Stimulated activated CD4-positive, alpha-beta T cell treated with anti-CD3 and anti-CD28 coated beads, TNF-alpha, amount 100 ng/mL, for 48 hours (primary cell): ENCODE data around the gene CCDC134.
"Not testable (repeated sequence)": the region's sequence is repeated elsewhere in the genome, so short reads cannot be mapped to it uniquely, and the experiment has no call there.

Experiments
- DNase-seq, 3 donors: peaks; one replicate each; pipeline ENCODE4 v3.0.0-alpha.2; 2020; ENCODE audit warnings: low read depth in 3 of 3

CCDC134 gene

DNA sequence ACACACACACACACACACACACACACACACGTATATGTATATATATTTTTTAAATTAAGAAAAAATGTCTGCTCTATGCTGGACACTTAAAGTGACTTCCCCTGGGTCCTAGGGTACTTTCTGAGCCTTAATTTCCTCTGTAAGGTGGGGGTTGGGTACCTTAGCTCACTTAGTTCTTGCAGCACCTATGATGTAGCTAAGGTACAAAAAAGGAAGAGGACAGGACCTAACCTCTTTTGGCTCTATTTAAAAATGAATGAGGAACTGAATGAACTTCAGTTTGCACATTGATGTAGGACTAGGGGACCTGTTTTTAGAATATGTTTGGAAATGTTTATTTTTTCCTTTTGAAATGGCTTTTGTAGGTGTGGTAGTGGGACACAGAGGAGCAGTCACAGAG lies 43.6 kb downstream of the CCDC134 start:
- no peak for DNase-seq

DNA sequence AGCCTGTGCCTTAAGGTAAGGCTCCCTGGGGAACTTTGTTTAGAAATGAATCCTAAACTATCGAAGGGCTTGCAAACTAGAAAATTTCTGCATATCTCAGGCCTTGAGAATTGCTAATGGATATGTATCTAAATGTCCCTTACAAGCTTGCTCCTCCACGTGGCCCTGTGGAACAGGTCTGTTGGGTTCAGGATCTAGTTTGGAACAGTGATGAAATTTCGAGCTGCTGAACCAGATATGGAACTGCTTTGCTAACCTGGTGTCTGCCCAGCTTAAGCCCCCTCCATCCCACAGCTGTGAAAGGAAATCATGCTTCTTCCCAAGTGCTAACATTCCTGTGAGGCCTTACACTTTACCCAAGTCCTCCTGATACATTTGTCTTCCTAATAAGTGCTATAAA lies 44.0 kb downstream of the CCDC134 start:
- no peak for DNase-seq

DNA sequence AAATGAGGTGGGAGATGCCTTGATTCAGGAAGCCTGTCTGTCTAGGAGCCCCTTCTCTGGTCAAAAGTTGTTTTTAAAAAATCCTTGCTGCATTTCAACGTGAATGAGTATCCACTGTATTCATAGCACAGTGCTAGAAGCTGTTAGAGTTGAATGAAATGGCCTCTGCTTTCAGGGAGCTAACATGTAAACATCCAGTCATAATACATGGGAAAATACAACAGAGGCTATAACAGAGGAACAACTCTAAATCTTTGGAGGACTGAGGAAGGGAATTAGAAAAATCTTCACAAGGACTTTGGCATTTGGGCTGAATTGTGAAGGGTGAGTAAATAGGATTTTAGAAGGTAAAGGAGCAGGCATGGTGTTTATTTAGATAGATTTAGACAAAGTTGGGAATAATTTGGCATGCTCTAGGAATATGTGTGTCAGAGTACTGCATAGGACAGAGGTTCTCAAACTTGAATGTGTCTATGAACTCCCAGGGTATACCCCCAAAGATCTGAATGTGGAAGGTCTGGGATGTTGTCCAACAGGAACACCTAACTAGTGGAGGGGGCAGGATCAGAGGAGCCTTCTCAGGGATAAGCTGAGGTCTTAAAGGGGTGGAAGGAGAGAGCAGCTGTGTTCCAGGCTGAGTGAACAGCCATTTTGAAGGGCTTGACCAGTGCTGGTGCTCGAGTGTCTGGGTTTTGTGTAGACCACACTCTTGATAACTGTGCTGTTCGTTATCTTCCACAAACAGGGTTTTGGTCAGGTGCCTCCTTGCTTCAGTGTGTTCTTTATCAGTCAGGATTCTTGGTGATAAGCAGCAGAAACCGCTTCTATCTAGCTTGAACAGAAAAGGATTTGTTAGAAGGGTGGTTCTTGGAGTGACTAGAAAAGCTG lies 45.1 kb downstream of the CCDC134 start:
- no peak for DNase-seq

DNA sequence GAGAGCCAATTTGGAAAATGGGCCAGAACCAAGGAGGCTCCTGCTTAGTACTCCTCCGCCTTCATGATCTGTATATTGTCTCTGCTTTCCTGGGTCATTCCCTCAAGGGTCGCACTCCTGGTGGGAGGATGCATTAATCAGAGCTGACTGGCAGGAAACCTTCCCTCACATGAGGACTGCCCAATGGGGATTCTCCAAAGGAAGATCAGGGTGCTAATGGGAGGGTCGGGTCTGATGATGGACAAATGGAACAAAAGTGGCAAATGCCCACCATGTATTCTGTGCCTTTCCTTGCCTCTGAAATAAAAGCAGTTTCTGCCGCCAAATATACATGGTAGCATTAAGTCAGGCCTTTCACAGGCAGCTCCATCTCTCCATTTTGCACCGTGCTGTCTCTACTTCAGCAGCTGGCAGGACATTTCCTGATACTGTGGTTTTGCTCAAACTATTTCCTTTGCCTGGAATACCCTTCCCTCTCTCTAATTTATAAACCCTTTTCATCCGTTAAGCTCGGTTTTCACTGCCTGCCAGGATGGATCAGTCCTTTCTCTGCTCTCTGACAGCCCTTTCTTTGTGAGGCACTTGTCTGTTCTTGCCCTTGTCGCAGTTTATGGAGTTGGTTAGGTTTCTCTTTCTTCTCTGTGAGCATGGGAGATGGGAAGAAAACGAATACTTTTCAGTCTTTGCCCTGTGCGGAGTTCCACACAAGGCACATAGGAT lies 45.9 kb downstream of the CCDC134 start:
- DNase-seq: no peak

DNA sequence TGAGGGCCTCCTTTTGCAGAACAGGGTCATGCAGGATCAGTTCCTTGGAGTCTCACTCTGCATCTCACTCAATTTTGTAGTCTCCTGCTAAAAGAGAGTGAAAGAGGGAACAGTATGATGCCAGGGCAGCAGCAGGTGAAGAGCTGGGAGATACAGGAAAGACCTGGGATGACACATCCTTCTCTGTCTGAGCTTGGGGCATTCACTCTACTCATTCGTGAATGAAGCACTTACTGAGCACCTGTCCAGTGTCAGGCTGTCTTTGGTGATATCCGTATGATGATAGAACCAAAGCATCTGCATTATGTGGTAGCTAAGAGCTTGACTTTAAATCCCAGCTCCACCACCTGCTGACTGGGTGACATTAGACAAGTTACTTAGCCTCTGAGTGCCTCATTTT lies 46.8 kb downstream of the CCDC134 start:
- no peak for DNase-seq

DNA sequence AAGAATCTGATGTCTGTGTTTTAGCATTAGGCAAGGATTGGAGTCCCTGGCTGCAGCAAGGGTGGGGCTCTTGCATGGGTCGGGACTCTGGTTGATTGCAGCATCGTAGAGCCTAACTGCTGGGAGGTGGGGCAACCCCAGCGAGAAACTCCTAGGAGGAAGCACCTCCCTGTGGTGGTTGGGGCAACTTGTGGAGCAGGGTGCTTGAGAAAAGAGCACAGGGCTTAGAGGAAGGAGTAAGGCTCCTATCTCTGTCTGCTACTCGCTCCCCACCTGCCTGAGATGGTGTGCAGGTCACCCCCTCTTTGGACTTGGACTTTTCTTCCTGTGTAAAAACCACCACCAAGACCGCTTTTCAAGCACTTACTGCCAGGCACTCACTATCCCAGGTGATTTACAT lies 48.0 kb downstream of the CCDC134 start:
- no peak for DNase-seq

DNA sequence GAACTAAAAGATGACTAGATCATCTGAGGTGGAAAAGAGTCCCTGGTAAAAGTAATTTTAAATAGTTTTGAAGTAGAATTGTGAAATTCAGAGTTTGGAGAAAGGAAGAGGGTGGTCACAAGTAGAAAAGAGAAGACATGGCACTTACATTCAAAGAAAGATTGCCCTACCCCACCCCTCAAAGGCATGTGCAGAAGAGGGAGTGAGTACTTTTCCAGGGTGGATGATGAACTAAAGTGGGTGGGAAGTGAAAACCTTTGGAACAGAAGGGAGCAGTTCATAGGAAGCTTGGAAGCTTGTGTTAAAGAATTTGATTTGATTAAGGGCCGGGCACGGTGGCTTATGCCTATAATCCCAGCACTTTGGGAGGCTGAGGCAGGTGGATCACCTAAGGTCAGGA lies 56.0 kb downstream of the CCDC134 start:
- DNase-seq: no peak

DNA sequence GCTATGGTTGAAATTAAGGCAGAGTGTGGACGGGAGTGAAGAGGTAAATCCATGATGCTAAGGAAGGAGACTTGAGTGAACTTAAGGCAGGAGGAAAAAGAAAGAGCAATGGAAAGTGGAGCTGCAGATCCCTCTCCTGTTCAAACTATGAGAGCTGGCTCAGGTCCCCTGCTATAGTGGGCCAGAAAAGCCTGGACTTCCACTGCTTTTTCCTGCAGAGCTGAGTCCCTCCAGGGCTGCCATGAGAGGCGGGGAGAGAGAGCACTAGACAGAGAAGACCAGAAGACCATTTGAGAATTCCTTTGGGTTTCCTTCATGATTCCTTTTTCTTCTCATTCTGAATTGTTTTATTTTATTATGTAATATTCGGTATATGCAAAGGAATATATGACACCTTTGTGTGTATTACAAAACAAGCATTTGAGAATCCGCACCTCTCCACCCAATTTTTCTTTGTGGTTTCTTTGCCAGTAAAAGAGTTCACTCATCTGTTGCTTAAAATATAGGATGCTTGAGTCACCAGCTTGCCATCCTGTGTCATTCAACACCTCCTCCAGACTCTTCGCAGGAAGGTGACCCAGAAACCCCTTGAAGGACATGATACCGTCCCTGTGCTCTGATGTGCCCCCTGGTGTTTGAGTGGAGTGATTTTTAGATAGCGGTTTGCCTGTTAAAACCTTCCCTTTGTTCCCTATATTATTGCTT lies 56.8 kb downstream of the CCDC134 start:
- peak; percentile 65 to 83 (median 80) for DNase-seq

DNA sequence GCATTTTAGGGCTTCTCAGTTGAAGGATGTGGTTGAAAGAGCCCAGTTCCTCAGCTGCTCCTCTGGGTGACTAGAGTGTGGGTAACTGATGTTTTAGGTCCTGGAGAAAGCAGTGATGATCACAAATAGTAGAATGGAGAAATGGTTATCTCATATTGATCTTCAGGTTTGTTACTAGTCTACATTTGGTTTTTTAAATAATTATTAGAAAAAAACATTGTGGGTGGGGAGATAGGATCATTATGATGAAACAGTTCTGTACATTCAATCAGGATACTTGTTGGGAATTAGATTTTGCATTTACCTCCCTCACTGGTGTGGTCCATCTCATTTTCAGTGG lies 57.4 kb downstream of the CCDC134 start:
- DNase-seq: no peak

DNA sequence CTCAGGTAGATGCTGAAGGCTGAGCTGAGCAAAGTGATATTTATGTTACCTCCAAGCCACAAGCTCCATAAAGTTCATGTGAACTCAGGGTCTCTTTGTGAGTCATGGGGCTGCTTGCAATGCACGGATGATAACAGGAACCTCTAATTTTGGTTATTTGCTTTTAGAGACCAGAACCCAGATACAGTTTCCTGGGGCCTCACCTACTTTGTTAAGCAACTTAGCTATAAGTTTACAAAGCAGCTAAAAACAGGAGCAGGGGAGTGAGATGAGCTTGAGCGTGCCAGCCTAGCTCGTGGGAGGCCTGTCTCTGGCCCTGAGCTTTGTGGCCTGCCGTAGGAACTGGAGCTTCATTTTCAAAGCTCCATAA lies 61.7 kb downstream of the CCDC134 start:
- peak in 1 of 3 donors; percentile 37 for DNase-seq

DNA sequence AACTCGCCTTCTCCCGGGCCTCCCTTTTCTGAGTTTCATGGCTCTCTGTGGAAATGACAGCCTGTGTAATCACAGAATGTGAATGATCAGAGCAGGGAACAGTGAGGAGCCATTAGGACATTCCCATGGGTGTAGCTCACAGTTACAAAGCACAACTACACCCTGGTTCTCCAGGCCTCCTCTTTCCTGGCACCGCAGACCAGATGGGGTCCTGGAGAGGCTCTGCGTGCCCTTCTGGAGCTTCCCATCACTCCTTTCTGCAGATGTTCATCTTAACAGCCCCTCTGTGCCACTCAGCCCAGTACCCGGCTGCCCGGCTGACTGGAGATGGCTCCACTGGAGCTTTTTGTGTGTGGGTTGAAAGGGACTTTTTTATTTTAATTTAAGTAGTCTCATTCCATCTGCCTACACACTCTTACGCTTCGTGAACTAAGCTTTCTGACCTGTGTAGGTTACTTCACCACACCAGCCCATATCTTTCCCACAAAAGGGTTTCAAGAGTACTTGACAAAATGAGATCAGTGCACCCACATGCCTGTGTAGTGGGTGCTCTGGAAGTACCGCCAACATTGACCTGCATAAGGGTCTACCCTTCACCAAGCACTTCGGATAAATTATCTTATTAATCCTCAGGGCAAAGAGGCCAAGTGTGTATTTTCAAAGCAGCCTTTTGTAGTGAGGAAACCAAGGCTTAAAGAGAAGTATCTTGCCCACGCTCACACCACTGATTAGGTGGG lies 62.2 kb downstream of the CCDC134 start:
- DNase-seq: peak; percentile 33 to 50 (median 50)

DNA sequence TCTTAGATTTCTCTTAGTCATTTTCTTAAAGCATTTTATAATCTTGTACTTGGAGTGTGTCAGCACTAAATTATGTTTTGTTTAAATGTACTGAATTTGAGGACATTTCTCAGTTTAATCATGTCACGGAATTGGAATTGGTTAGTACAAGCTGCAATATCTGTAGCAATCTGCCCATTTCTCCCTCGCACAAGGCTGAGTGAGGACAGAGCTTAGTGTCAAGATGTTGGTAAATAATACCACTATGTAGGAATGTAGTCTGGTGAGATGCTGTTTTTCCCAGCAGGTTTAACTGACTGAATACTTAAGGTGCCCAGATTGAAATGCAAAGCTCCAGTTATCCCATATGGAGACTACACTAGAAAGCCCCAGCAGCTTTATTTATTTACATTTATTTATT lies 63.0 kb downstream of the CCDC134 start:
- DNase-seq: no peak

DNA sequence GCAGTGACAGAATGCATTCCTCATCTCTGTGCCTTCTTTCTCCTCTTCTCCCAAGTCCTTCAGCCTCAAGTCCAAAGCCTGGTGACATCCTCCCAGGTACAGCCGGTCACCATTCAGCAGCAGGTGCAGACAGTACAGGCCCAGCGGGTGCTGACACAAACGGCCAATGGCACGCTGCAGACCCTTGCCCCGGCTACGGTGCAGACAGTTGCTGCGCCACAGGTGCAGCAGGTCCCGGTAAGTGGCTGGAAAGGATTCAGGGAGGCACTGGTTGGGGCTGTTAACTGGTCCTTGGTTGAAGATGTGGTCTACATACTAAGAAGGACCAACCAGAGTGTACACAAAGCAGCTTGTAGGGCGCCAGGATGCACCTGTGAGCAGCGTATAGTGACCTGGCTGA lies 68.1 kb downstream of the CCDC134 start:
- no peak for DNase-seq

DNA sequence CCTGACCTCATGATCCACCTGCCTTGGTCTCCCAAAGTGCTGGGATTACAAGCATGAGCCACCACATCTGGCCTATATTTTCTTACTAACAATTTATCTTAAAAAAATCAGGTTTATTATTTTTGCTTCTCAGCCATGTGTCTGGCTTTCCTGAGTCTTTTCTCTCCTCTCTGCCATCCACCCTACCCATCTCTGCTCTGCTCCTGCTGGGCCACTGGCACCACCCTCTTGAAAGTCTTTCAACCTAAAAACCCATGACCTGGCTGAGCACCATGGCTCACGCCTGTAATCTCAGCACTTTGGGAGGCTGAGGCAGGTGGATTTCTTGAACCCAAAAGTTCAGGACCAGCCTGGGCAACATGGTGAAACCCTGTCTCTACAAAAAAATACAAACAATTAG lies 69.6 kb downstream of the CCDC134 start:
- DNase-seq: not testable (repeated sequence)

DNA sequence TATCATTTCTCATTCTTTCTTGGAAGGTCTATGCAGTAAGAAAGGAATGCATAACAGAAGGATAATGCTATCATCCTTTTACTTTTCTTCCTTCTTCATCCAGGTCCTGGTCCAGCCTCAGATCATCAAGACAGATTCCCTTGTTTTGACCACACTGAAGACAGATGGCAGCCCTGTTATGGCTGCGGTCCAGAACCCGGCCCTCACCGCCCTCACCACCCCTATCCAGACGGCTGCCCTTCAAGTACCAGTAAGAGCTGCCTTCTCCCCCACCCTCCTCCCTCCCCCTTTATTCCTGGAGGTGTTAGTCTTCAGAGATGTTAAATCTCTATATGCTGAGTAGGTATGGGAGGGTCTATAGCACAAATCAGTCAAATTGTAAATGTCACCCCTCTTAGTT lies 70.3 kb downstream of the CCDC134 start:
- DNase-seq: no peak

DNA sequence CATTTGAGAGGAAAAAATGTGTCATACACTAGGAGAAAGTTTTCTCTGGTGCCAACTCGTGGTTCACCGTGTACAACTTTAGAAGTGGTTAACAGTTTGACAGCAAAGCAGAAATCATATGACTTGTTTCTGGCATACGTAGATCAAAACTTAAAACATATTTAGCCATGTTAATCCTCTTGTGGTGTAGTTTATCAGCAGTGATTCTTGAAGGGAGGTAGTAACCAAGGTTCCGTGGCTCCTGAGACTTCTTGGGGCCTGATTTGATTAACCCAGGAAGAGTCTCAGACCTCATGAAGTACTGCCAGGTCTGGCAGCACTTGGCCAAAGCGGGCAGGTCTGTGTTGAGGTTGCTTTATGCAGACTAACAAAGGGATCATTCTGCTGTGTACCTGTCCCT lies 72.9 kb downstream of the CCDC134 start:
- peak in 2 of 3 donors; percentile 17 to 24 for DNase-seq

DNA sequence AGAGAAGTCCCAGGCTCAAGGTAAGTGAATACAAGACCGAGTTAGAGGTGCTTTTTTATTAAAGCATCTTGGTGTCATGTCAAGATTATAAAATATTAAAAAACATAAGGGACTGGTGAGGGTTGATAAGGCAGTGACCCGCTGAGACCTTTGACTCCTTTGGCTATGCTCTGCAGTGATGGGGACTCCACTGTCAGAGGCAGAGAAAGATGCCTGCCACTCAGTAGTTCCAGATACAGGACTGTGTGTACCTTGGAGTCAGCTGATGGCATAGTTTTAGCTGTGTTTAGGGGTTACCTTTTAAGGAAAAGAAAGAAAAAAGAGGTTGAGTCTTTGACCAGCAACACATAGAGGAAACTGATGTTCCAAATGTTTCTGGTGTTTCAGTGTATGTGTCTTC lies 73.6 kb downstream of the CCDC134 start:
- no peak for DNase-seq

DNA sequence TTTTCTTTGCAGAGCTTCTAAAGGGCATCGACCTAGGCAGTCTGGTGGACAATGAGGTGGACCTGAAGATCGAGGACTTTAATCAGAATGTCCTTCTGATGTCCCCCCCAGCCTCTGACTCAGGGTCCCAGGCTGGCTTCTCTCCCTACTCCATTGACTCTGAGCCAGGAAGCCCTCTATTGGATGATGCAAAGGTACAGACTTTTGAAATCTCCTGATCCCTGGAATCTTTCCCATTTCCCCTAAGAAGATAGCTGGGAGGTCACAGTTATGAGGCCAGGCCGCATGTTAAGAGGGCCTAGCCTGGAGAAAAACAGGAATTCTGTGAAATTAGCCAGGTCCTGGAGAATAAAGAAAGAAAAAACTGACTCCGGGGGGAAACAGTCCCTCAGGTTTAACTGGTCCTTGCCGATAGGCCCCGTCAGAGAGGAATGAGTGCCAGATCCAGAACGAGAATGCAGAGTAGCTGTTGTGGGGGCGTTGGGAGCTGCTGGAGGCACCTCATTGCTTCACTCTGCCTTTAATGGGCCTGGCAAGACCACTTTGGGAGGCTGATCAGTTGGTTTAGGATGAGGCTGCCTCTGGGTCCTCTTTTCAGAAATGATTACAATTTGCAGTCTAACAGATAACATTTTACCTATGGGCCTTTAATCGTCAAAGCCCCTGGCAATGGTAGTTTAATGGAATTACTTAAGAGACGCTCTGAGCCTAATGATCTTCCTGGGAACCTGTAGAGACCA lies 75.2 kb downstream of the CCDC134 start:
- DNase-seq: no peak
